Spleen (tissue), 7 donors: ENCODE data around the gene MRPL19.

Experiments
- POLR2A ChIP-seq, 3 donors: fragments of 450-650 bp; IDR thresholded peaks; one replicate each; pipeline ENCODE4 v1.5.1; 2017; ENCODE audit warnings: antibody characterized with exemption in 3 of 3, mild to moderate bottlenecking in 1 of 3
- TF ChIP-seq, protein P1 (sequence below), 11 experiments: fragments of 200-600 bp in 7 of 11; fragments of 450-650 bp in 4 of 11; sonication (generic) in 4 of 11; IDR thresholded peaks in 8 of 11; conservative IDR thresholded peaks in 3 of 11; 1 replicate in 7 of 11; 2 replicates in 4 of 11; pipeline versions ENCODE4 v1.4.0 to v1.8.0; 2016 to 2021; ENCODE audit warnings: antibody characterized with exemption in 11 of 11, inconsistent platforms in 4 of 11, mild to moderate bottlenecking in 1 of 11
- donor health status: DM: no; HTN: no; CAD: no; lungs with moderate emphysema.
- donor health status: DM: no; HTN: no; CAD: no.
- donor health status: DM: no; HTN: no; CAD: no.

DNA sequence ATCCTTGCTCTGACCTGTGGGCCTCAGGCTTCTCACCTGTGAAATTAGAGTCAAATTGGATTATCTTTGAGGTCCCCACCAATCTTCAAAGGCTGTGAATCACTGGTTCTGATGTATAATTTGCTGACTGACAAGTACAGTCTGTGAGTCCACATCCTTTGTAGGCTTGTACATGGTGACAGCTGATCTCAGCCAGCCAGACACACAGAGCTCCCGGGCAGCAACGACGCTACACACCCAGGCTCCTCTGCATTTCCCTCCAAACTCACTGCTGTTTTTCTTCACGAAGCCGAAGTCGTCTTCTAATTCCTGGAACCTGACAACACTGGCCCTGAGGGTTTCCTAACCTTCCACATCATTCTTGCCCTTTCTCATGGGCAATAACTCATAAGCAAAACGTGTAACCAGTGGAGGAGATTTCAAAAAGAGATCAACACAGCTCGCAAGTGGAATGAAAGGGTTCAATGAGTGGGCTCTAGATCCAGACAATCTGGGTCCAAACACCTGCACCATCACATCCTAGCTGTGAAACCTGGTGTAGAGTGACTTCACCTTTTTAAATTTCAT, 47.9 kb upstream of the MRPL19 start:
- TF ChIP-seq, protein P1, sequence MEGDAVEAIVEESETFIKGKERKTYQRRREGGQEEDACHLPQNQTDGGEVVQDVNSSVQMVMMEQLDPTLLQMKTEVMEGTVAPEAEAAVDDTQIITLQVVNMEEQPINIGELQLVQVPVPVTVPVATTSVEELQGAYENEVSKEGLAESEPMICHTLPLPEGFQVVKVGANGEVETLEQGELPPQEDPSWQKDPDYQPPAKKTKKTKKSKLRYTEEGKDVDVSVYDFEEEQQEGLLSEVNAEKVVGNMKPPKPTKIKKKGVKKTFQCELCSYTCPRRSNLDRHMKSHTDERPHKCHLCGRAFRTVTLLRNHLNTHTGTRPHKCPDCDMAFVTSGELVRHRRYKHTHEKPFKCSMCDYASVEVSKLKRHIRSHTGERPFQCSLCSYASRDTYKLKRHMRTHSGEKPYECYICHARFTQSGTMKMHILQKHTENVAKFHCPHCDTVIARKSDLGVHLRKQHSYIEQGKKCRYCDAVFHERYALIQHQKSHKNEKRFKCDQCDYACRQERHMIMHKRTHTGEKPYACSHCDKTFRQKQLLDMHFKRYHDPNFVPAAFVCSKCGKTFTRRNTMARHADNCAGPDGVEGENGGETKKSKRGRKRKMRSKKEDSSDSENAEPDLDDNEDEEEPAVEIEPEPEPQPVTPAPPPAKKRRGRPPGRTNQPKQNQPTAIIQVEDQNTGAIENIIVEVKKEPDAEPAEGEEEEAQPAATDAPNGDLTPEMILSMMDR (IDR thresholded peaks at IDR 0.05 in 8 of 11, conservative IDR thresholded peaks at IDR 0.05 in 3 of 11) = no peak
- TF ChIP-seq POLR2A (IDR thresholded peaks at IDR 0.05) = no peak
